Kidney epithelial cell (primary cell): Measurements from ENCODE around the gene PPP6R3. TPM values are rescaled to one million over a fixed set of nuclear protein-coding genes. Genes with fewer than 3 reads are reported as not detected.

Experiments
- DNase-seq: peaks from one replicate; pipeline ENCODE4 v3.0.0-alpha.2; 2010; ENCODE audit warnings: low read depth
- H3K27me3 ChIP-seq: 2 replicates; pipeline ENCODE4 v1.6.0; 2011; ENCODE audit warnings: low read length; ENCODE audit not compliant: control insufficient read depth, insufficient read depth
- H3K36me3 ChIP-seq: 2 replicates; pipeline ENCODE4 v1.5.1; 2011; ENCODE audit warnings: low read length; ENCODE audit not compliant: control insufficient read depth, insufficient read depth
- H3K4me3 ChIP-seq: 2 replicates; pipeline ENCODE4 v1.5.1; 2011; ENCODE audit warnings: low read depth, mild to moderate bottlenecking, control low read depth, low read length
- total RNA-seq: library from RNA; depleted of rRNA; stranded (reverse); fragments of >200 nt; gene quantifications from 2 replicates; pipeline ENCODE4 v1.2.3, GENCODE V29; 2015
- TF ChIP-seq, protein P1 (sequence below): IDR thresholded peaks from 2 replicates; pipeline ENCODE4 v1.5.1; 2011; ENCODE audit warnings: mild to moderate bottlenecking, moderate library complexity, low read length, control low read depth, inconsistent platforms; ENCODE audit not compliant: insufficient read depth, poor library complexity, severe bottlenecking

PPP6R3 gene
- total RNA-seq, 1 donor from 2014 or later = 71.7 TPM

DNA sequence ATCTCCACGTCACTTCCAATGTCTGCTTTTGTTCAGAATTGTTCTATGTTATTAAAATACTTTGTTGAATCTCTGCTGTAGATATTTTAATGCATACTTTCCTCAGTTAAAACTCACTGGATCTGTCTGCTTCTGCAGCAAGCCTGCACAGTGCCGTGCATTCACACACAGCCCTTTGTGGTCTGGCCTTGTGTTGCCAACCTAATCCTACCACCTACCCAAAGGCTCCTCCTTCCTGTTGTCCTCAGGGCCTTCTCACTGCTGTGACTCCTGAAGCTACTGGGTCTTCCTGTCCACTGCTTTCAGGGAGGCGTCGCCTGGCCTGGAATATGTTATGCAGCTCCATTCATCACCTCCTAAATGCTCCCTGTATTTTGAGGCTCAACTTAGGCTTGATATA, 67.0 kb downstream of the PPP6R3 start:
- no peaks in the 10 kb centered on the region for H3K27me3 ChIP-seq
- H3K4me3 ChIP-seq = no peak overlapping the region
- TF ChIP-seq, protein P1, sequence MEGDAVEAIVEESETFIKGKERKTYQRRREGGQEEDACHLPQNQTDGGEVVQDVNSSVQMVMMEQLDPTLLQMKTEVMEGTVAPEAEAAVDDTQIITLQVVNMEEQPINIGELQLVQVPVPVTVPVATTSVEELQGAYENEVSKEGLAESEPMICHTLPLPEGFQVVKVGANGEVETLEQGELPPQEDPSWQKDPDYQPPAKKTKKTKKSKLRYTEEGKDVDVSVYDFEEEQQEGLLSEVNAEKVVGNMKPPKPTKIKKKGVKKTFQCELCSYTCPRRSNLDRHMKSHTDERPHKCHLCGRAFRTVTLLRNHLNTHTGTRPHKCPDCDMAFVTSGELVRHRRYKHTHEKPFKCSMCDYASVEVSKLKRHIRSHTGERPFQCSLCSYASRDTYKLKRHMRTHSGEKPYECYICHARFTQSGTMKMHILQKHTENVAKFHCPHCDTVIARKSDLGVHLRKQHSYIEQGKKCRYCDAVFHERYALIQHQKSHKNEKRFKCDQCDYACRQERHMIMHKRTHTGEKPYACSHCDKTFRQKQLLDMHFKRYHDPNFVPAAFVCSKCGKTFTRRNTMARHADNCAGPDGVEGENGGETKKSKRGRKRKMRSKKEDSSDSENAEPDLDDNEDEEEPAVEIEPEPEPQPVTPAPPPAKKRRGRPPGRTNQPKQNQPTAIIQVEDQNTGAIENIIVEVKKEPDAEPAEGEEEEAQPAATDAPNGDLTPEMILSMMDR = no peak
- H3K36me3 ChIP-seq = peaks cover 5% of the 10 kb centered on the region
- DNase-seq = no peak

DNA sequence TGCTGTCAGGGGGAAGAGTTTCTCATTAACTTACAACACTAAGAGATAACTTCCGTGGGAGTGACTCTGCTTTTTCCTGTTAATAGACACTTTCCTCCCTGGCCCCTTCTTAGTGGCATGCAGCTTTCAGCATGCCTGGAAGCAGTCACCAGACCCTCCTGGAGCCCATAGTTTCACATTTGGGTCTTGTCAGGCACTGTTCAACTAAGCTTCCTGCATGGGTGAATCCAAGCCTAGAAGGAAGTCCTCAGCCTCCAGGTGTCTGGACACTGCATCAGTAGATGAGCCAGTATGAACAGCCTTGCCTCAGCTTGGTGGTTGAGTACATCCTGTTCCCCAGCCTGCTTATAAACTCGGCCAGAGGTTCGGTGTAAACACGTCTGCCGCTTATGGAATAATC, 68.1 kb downstream of the PPP6R3 start:
- no peaks in the 10 kb centered on the region for H3K27me3 ChIP-seq
- DNase-seq = no peak
- H3K36me3 ChIP-seq = peaks cover 5% of the 10 kb centered on the region
- TF ChIP-seq, protein P1 = no peak
- no peak overlapping the region for H3K4me3 ChIP-seq

DNA sequence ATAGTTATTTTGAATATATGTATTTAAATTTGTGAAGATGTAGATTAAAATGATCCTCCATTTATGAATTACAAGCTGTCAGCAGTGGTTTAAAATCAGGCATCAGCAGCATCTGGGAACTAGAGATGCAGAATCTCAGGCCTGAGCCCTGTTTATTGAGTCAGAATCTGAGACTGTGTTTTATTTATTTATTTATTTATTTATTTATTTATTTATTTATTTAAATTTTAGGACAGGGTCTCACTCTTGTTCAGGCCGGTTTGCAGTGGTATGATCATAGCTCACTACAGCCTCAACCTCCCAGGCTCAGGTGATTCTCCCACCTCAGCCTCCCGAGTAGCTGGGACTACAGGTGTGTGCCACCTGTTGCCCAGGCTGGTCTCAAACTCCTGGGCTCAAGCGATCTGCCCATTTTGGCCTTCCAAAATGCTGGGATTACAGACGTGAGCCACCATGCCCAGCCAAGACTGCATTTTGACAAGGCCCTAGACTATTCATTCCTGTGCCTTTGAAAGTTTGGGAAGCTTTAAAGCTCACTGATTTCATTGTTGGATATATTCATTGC, 70.7 kb downstream of the PPP6R3 start:
- Histone ChIP-seq H3K27me3 (no peaks in the 10 kb centered on the region), H3K4me3 (no peak overlapping the region), H3K36me3 (peaks cover 2% of the 10 kb centered on the region)
- TF ChIP-seq, protein P1 = no peak
- DNase-seq = no peak

DNA sequence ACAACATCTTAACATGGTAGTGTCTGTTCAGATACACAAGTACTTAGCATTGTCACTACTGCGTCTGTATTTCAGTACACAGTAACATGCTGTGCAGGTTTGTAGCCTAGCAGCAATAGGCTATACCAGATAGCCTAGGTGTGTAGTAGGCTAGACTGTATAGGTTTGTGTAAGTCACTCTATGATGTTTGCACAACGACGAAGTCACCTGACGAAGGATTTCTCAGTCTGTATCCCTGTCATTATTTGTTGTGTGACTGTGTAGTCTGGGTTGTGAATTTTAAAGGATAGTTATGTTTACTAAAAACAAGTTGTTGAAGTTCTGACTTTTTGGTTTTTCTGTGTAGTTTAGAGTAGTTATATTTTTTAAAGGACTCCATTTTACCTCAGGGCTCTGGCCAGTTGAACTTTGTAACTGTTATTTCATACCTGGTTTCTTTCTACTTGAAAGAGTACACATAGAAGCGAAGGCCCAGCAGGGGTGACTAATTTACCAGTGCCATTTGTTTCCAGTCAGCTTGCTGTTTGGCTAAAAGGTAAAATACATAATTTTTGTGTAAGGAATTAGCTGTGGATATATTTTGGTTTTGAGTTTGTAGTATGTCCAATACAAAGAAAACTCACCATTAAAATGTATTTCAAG, 72.3 kb downstream of the PPP6R3 start:
- H3K36me3 ChIP-seq = no peaks in the 10 kb centered on the region
- no peak overlapping the region for H3K4me3 ChIP-seq
- TF ChIP-seq, protein P1 = no peak
- DNase-seq = no peak
- H3K27me3 ChIP-seq = no peaks in the 10 kb centered on the region

DNA sequence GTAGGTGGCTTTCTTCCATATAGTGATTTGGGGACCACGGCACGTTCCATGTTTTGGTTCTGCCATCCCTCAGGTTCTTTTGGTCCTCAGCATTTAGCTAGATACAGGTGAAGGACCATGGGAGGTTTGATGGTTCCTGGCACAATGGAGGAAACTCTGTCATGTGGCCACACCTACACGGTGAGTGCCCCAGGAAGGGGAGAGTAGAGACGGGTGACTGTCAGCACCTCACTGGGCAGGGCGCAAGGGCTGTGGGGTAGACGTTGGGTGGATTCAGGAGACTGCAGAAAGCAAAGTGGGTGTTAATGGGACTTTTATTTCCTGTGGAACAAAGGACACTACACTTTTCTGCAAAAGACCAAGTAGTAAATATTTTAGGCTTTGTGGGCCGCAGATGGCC, 73.4 kb downstream of the PPP6R3 start:
- no peak for DNase-seq
- Histone ChIP-seq H3K27me3 (no peaks in the 10 kb centered on the region), H3K36me3 (no peaks in the 10 kb centered on the region), H3K4me3 (no peak overlapping the region)
- TF ChIP-seq, protein P1 = no peak

DNA sequence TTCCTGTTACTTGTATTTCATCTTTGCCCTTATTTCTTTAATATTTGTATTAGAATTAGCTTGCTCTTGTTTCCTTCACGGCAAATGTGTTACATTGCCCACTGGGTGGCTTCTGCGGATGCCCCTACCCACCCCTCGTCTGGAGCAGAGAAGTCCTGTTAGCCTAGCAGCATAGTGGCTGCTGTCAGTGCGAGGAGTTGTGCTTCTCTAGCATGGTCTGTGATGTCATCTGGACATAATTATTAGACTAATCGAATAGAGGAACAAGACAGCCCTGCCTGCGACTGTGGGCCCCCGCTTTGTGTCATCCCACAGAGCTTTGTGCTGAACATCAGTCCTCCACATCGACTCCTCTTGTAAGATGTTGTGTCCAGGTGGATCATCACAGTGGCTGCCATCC, 74.5 kb downstream of the PPP6R3 start:
- DNase-seq = no peak
- Histone ChIP-seq H3K4me3 (no peak overlapping the region), H3K36me3 (no peaks in the 10 kb centered on the region), H3K27me3 (no peaks in the 10 kb centered on the region)
- TF ChIP-seq, protein P1 = no peak
